HG02763 (cell line): ENCODE measurements around the gene TENM4.

Experiments used
- ATAC-seq: cut with Tn5 transposase; IDR thresholded peaks from one replicate; pipeline ENCODE4 v1.9.1; 2021; ENCODE audit warnings: mild to moderate bottlenecking, moderate library complexity; ENCODE audit not compliant: unreplicated experiment

TENM4 gene

DNA sequence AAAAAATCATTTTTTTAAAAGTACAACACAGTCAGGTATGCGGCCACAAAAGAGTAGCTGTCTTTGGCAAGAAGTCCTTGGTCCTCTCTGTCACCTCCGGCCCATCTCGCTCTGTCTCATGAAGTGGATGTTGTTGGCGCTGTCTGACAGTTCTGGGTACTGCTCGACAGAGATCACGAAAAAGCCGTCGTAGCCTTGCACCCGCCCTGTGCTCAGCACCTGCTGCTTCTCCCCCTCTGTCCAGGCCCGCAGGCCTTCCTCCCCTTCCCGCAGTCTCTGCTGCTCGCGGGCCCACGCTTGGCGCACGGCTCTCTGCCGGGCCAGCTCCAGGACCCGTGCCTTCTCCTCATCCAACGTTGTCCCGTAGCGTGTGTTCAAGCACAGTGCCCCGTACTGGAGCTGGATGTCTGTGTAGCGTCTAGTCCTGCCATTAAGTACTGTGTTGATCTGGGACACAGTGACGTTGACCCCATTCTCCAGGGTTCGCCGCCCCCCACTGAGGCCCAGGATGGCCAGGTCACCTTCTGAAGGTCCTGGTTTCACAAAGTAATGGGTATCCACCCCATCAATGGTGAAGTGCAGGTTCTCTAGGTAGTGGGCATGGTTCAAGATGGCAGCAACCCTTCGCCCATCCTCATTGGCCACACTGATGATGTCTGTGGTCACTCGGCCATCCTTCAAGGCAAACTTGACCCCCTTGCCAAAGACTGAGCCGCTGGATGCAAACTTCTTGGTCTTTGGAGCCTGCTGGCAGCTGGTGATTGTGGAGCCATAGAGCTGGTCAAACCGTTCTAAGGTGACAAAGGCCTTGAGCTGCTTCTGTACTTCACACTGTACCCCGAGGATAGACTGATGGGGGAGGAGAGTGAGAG is 782.6 kb downstream of the TENM4 start:
- ATAC-seq, result no peak

DNA sequence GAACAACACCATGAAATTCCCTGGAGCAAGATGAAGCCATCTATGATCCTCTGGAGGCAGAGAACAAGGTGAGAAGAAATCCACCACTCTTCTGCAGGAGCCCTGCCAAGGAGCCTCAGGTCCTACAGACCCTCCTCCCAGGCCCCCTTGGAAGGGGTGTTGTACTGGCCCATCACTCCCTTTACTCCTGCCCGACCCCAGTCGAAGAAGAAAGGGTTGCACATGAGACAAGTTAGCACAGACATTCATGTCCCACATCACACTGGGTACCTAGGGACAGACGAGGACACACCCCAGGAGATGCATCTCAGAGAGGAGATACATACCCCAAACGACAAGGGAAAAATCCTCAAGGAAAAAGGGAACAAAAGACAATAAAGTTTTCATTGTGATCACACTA is 783.4 kb downstream of the TENM4 start:
- no peak for ATAC-seq

DNA sequence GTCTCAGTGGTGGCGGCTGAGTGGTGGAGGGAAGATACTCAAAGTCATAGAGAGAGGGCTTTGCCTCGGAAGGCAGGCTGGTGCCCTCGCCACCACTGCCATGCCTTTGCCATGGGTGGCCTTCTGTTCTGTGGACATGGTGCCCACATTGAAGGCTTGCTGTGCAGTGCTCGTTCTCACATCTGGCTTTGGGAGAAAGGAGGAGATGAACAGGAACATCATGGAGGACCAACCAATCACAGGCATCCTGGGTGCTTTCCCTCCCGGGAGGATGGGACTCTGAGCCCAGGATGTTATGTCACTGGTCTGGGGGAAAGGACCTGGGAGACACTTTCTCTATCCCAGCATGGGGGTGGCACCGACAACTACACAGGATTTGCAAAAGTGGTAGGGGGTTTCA is 783.8 kb downstream of the TENM4 start:
- ATAC-seq, result no peak

DNA sequence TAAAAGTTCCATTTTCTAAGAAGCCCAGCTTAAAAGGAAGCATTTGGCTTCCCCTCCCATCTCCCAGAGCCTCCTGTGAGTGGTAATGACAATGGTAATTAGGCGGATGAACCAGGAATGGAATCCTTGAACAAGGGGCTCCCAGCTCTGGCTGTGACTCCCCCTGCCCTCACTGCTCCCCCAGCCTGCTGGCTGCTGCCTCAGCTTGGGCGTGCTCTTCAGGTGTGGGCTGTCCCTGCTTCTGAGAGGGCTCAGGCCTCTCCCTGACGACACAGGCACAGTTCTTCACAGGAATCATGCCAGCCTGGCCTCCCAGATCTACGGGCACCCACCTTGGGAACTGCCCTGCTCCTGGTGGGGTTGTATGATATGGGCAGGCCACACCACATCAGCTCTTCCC is 784.5 kb downstream of the TENM4 start:
- no peak for ATAC-seq

DNA sequence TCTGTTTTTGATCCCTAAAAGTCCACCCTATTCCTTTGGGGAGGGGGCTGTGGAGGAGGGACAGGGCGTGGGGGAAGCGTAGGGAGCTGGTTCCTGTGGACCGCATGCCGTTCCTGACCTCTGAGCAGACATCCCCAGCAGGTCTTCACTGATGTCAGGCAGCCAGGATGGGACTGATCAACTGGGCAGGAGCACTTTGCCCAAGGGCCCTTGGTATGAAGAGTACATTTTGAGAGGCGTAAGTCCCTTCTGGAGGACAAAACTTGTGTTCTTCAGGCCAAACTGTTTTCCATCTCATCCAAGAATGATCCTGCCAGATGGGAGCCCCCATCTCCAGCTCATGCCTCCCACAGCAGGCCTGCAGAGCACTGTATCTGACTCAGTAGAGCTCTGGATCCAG is 785.3 kb downstream of the TENM4 start:
- ATAC-seq, result no peak

DNA sequence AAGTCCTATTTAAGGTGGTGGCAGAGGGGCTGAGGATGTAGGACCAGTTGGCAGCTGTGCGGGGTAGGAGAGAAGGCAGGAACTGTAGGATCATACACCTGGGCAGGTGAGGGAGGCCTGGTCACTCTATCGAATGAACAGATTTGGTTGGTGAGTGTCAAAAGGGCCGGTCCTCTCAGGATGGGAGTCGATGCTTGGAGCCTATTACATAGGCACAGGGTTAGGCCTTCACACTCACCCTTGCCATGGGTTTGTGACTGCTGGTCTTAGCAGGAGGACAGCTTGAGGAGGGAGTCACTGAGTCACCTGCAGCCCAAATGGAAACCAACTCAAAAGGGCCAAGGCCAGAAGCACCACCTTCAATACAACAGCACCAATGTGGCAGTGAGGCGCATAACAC is 786.0 kb downstream of the TENM4 start:
- ATAC-seq, result no peak

DNA sequence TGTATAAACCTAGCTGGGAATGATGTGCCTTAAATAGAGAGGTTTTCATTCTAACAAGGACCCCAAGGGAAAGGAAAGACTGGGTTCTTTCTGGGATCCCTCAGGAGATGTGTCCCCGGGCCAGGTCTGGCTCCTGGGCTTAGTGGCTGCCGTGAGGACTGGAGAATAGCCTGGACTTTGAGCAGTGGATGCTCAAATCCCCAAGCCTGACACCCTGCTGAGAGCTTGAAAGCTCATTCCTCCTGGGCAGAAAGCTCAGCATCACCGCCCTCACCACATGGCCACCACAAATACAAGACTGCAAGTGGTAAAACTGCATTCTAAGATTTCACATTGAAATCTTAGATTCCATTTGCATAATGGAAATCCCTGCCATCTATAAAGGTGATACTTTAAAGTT is 786.8 kb downstream of the TENM4 start:
- ATAC-seq, result no peak

DNA sequence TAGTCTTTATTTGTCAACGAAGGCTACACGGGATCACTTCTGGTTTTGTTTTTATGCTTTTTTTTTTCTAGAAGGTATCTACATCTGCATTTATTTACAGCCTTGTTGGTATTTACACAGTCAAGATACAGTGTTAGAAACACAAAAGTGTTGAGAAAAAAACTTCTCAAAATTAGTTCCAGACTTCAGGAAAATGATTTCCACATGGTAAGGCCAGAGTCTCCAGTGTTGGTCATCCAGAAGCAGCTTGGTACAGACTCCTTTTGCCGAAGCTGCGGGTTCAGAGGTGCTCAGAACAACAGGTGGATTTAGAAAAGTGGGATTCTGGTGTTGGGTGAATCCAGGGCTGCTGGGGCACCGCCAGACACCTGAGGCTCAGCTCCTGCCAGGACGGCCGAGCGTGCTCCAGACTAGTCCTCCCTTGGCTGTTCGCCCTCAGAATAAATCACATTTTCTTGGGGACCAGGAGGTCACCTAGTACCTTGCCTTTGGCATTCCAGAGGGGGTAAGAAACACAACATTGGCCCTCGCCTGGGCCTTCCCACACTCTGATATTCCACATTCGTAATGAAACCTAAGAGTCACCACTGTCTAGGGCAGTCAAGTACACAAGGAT is 787.4 kb downstream of the TENM4 start:
- ATAC-seq, result no peak

DNA sequence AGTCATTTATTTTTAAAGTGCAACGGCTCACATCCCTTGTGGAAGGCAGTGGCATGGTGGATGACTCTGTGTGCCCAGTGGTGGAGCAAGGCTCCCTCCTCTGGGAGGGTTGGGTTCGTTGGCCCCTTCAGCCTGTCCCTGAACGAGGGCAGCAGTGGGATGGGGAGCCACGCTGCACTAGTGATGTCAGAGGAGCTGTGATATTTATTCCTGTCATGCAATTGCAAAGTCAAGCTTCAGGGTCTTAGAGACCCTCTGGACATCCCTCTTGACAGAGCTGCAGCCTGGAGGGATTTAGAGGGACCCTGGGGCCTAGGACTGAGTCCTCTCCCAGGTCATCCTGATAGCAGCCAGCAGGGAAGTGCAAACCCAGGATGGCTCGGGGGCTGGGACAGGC is 788.0 kb downstream of the TENM4 start:
- ATAC-seq, result no peak

DNA sequence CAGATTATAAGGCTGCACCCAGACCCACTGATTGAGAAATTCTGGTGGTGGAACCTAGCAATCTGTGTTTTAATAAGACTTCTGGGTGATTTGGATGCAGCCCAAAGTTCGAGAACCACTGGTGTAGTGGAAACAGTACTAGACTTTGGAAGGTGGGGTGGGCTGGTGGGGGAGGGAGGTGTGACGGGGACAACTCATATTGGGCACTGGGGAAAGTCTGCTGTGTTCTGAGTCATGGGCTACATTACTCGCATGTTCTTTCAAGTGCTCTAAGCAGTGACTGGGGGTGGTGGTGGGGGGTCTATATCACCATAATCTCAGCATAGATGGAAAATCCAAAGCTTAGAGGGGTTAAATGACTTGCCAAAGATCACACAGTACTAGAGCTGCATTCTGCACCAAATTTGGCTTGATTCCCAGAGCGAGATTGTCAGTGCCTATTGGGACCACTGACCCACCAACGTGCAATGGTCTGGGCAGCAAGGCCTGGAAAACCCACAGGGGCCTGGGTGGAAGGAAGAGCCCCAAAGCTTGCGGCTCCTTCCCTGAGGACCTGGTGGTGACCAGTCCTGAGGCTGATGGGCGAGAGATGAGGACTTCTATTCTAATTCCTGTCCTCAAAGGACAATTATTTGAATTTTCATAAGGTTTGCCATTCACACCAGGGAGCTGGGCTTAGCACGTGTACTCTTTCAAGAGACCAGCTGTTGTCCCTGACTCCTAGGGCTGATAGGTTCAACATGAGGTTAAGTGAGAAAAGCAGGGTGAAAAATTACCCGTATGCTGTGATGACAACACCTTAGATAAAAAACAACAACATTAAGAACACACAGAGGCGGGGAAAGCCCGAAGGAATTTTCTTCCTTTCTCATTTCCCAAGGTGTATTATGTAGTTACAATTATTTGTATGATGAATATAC is 788.6 kb downstream of the TENM4 start:
- ATAC-seq, result no peak

DNA sequence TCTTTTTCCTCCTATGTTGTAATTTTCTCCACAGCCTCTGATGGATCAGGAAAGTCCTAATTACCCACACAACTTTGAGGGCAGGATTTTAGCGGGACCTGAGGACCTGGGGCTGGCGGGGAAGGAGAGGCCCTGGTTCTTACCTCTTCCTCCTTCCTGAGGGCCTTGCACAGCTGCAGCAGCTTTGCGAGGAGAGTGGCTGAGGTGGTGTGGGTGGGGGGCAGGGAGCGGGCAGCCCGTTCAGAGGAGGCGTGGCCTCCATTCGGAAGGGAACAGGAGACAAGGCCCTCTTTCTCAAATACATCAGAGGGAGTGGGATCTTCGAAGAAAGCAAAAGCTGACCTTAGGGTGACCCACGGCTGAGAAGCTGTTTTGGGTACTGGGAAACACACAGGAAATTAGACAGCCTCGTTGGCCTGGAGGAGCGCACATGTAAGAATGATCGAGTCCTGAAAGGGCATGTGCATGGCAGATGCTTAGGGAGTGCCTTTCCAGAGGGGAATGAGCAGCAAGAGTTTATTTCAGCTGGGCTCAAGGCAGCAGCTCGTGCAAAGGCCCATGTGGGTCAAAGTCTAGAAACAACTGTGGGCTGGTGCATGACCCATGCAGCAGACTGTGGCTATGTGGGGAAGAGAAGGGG is 789.6 kb downstream of the TENM4 start:
- ATAC-seq, result no peak

DNA sequence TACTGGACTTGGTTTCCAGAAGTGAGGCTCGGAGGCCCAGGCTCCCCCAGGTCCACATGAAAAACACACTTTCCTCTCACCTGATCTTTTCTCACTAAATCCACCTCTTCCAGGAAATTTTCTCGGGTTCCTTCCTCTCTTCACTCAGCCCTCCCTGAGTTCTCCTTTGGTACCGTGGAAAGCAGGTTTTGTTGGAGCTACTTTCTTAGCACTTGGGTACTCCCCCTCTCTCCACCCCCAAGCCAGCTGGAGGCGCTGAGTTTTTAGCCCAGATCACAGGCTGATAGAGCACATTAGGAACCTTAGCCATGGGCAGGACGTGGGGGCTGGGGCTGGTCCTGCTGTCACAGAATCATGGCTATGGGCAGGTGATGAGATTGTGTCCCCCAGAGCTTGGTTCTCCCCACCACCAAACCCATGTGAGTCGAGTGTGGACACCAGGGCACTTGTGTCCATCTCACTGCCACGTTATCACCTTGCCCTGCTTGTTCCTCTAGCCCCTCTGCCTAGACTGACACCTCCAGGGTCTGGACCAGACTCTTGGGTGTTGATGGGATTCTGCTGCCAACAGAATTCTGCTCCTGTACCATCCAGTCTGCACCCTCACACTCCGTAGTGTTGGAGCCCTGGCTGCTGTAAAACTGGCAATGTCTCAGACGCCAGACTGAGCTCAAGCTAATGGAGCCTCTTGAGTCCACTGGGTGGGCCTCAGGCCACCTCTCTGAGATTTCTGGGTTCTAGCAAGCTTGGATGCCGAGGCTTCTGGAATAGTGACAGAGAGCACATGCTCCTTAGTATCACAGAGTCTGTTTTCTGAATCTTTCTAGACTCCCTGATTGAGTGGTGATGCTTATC is 791.2 kb downstream of the TENM4 start:
- ATAC-seq, result no peak

DNA sequence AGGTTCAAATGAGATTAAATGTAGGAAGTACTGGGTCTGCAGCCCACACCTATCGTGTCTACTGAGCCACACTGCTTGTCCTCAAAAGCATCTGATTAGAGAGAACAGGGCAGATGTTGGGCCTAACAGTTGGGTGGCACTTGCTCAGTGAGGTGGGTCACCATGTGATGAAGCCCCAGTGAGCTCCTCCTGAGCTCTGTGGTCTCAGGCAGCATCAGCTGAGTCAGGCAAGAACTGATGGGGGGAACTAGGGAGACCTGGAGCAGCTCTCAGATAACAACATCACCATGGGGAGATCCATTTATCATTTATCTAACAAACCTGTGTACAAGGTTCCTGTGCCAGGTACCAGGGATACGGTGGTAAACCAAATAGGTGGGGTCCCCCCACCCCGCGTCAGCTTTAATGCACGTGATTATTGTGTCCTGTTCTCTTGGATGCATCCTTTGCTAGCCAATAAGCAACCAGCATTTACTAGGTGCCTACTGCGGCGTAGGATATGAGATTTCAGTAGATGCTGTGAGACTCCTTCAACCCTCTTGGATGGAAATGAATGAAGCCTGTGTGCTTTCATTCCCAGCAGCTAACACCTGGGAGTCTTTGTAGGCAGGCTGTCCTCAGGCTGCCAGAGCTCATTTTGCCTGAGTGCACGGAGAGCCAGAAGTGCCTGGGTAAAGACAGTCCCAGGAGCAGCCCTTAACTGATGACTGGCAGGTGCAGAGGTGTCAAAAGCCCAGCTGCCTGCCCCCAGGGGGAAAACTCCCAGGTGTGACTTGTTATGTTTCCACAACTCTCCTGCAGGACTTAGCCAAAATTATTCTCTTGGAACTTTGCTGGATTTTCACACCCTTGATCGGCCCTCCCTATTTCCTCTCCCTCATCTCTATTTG is 792.6 kb downstream of the TENM4 start:
- no peak for ATAC-seq

DNA sequence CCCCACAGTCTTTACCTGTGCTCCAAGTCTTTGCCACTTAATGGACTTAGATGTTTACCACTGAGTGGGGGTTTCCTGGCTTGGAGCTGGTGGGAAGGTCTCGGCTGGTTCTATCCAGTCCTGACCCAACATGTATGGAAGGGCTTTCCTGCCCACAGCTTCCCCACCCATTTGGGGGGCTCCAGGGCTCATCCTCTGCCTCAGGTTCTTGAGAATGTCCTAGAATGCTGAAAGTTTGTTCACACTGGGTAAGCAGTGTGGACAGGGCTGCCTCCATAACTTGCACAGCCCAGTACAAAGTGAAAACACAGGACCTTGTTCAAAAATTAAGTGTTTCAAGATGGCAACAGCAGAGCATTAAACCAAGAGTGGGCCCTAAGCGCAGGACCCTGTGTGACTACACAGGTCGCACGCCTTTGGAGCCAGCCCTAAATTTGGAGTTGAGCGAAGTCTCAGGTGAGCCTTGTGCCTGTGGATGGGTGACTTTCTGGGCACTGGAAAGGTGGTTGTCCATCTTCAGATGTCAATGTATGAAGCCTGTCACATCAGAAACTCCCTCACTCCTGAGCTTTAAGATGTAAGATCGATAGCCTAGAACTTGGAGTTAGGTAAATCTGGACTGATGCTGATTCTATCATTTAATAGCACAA is 793.4 kb downstream of the TENM4 start:
- ATAC-seq, result no peak

DNA sequence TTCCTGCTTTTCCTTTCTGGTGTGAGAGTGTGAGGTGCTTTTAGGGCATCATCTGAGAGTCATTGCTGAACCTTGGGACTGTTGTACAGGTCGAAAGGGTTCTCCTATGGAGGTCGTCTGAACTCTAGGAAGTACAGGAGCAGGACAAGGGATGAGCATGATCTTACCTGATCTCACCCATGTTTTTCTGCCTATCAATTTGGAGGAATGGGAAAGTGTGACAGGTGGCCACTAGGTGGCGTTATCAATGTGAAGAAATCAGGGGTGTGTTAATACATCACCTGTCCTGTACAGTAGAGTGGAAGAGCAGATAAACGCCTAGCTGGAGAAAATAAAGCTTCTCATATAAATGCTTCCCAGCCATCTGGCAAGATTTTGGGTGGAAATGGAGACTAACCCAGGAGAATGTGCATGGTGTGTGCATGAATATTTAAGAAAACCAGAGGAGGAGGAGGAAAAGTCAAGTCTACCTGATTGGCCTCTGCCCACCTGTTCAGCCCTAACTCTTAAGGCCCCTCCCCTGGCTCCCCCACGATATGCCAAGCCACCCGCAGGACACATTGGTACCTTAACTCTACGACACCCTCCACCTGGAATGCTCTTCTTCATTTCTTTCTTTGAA is 794.2 kb downstream of the TENM4 start:
- no peak for ATAC-seq

DNA sequence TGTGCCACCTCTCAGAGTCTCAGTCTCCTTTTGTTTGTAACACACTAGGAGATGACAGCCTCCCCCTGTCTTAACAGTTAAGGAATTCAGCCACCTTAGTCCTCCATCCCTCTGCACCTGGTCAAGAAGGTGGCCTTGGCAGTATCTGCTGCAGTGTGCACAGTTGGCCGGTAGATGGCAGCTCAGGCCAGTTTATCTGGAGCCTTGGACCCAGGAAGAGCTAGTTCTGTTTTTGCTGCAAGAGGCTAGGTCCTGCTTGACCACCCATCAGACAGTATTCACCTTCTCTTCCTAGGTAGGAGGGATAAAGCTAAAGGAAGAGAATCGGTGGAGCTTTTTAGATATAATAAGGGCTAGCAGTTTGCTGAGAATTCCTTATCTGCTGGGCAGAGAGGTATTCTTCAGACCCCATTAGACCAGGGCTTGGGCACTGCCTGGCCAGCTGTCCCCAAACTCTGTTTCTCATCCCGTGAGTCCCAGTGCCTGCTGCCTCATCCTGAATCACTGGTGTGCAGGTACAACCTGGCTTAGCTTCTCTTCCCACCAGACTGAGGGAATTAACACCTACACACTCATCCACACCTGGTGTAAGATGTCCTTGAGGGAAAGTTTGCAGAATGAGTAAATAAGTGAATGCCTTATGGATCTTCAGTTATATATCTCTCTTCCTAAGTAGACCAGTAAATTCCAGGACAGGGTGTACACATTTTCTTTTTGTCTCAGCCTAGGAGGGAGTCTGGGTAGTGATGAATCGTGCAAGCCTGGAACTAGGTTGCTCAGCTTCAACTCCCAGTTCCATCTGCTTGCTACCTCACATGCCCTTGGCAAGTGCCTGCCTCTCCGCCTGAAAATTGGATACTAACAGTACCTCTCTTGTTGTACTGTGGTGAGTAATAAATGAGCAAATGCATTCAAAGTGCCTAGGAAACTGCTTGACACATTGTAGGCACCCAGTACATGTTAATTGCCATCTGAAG is 795.3 kb downstream of the TENM4 start:
- peak; percentile 54 for ATAC-seq

DNA sequence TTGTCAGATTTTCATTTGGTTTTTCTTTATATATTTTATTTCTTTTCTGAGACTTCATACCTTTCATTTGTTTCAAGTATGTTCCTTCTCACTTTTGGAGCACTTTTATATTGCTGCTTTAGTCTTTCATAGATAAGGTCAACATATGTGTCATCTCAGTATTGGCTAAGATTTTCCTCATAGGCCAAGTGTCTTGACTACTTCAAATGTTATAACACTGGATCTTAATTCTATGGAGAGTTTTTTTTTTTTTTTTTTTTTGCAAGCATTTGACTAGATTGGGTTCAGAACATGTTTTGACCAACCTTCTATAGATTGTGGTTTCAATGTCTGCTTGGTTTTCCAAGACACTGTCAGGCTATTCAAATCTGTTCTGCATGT is 797.2 kb downstream of the TENM4 start:
- ATAC-seq, result no peak
